HepG2 (cell line): ENCODE results near the gene NISCH. TPM values are rescaled to one million over a fixed set of nuclear protein-coding genes. Genes with fewer than 3 reads are reported as not detected.
A peak's percentile ranks its signal among the peaks of the same experiment; 100 is the strongest.

Experiments used
- CBFB ChIP-seq: sonication (generic); formaldehyde crosslinking; IDR thresholded peaks from 2 replicates; pipeline ENCODE4 v1.4.0; 2020; ENCODE audit warnings: missing genetic modification reagents
- EED ChIP-seq: sonication (generic); formaldehyde crosslinking; IDR thresholded peaks from 2 replicates; pipeline ENCODE4 v1.5.0; 2020; ENCODE audit warnings: mild to moderate bottlenecking, missing genetic modification reagents
- EZH2 ChIP-seq: conservative IDR thresholded peaks from 2 replicates; pipeline ENCODE4 v1.6.1; 2012; ENCODE audit warnings: mild to moderate bottlenecking, low read depth, low read length, moderate library complexity
- FOXO1 ChIP-seq: sonication (generic); formaldehyde crosslinking; IDR thresholded peaks from 2 replicates; pipeline ENCODE4 v1.4.0; 2020; ENCODE audit warnings: missing genetic modification reagents
- ISX ChIP-seq: sonication (generic); formaldehyde crosslinking; conservative IDR thresholded peaks from 2 replicates; pipeline ENCODE4 v1.5.0; 2020; ENCODE audit warnings: missing genetic modification reagents
- KLF12 ChIP-seq: sonication (generic); formaldehyde crosslinking; IDR thresholded peaks from 2 replicates; pipeline ENCODE4 v1.4.0; 2020; ENCODE audit warnings: missing genetic modification reagents, borderline replicate concordance
- MED1 ChIP-seq: sonication (generic); formaldehyde crosslinking; IDR thresholded peaks from 2 replicates; pipeline ENCODE4 v1.4.0; 2020; ENCODE audit warnings: missing genetic modification reagents
- RFX3 ChIP-seq: IDR thresholded peaks from 2 replicates; pipeline ENCODE4 v1.6.1; 2016; ENCODE audit warnings: missing biosample characterization, missing genetic modification reagents
- RXRA ChIP-seq: sonication (generic); formaldehyde crosslinking; IDR thresholded peaks from 2 replicates; pipeline ENCODE4 v1.5.1; 2020; ENCODE audit warnings: missing genetic modification reagents
- SALL1 ChIP-seq: sonication (generic); formaldehyde crosslinking; IDR thresholded peaks from 2 replicates; pipeline ENCODE4 v1.8.0; 2022; ENCODE audit warnings: mild to moderate bottlenecking, missing genetic modification reagents
- SIN3B ChIP-seq: fragments of 150-350 bp; IDR thresholded peaks from 2 replicates; pipeline ENCODE4 v1.6.1; 2014; ENCODE audit warnings: low read length
- SRSF9 ChIP-seq: fragments of 200-400 bp; formaldehyde crosslinking; IDR thresholded peaks from 2 replicates; pipeline ENCODE4 v1.6.1; 2018; ENCODE audit warnings: borderline replicate concordance, mild to moderate bottlenecking, low read depth, low read length; ENCODE audit not compliant: insufficient read depth, poor library complexity, severe bottlenecking
- ZNF549 ChIP-seq: sonication (generic); formaldehyde crosslinking; IDR thresholded peaks from 2 replicates; pipeline ENCODE4 v1.5.0; 2020; ENCODE audit warnings: missing genetic modification reagents
- ZNF569 ChIP-seq: sonication (generic); formaldehyde crosslinking; IDR thresholded peaks from 2 replicates; pipeline ENCODE4 v1.5.0; 2020; ENCODE audit warnings: mild to moderate bottlenecking, missing genetic modification reagents, moderate library complexity, borderline replicate concordance
- ZNF644 ChIP-seq: IDR thresholded peaks from 2 replicates; pipeline ENCODE4 v1.6.1; 2016; ENCODE audit warnings: low read depth
- ZNF660 ChIP-seq: sonication (generic); formaldehyde crosslinking; IDR thresholded peaks from 2 replicates; pipeline ENCODE4 v1.5.1; 2020; ENCODE audit warnings: mild to moderate bottlenecking, low read depth, missing genetic modification reagents, borderline replicate concordance
- ZNF749 ChIP-seq: sonication (generic); formaldehyde crosslinking; IDR thresholded peaks from 2 replicates; pipeline ENCODE4 v1.8.0; 2022; ENCODE audit warnings: mild to moderate bottlenecking, missing genetic modification reagents, moderate library complexity, borderline replicate concordance
- polyA plus RNA-seq, 8 experiments: library from polyadenylated mRNA; depleted of rRNA in 3 of 8; stranded (reverse) in 7 of 8; unstranded in 1 of 8; fragments of >200 nt; fragmentation: Illumina TruSeq in 4 of 8; extraction: Trizol in 4 of 8; gene quantifications; 2 replicates each; pipeline versions ENCODE4 v1.2.1 to v1.2.3, GENCODE V29; 2011 to 2016; ENCODE audit warnings: low read depth in 4 of 8, missing spikeins in 1 of 8, mixed read lengths in 1 of 8; ENCODE audit not compliant: insufficient read depth in 1 of 8
- total RNA-seq, 5 experiments: library from RNA; depleted of rRNA; stranded (reverse); fragments of >200 nt; fragmentation: Illumina TruSeq; extraction: Trizol; gene quantifications; 2 replicates each; pipeline ENCODE4 v1.2.3, GENCODE V29; 2016; ENCODE audit warnings: low read depth in 1 of 5
- TF ChIP-seq, protein P1 (sequence below): IDR thresholded peaks from 2 replicates; pipeline ENCODE4 v1.6.1; 2016; ENCODE audit warnings: control low read depth
- TF ChIP-seq, protein P2 (sequence below): sonication (generic); formaldehyde crosslinking; IDR thresholded peaks from 2 replicates; pipeline ENCODE4 v1.8.0; 2022; ENCODE audit warnings: low read depth, missing genetic modification reagents
- TF ChIP-seq, protein P3 (sequence below): sonication (generic); formaldehyde crosslinking; IDR thresholded peaks from 2 replicates; pipeline ENCODE4 v1.4.0; 2020; ENCODE audit warnings: missing genetic modification reagents, borderline replicate concordance
- TF ChIP-seq, protein P4 (sequence below): sonication (generic); formaldehyde crosslinking; IDR thresholded peaks from 2 replicates; pipeline ENCODE4 v1.4.0; 2020; ENCODE audit warnings: missing genetic modification reagents, mild to moderate bottlenecking, borderline replicate concordance
- TF ChIP-seq, protein P5 (sequence below): sonication (generic); formaldehyde crosslinking; conservative IDR thresholded peaks from 2 replicates; pipeline ENCODE4 v1.4.0; 2020; ENCODE audit warnings: missing genetic modification reagents

Gene NISCH
- total and polyA plus RNA-seq, 2 of the 13 experiments (the other 11 are each of a cell fraction or from before 2014, with no cell fraction given), result 27.0 to 47.6 TPM

DNA sequence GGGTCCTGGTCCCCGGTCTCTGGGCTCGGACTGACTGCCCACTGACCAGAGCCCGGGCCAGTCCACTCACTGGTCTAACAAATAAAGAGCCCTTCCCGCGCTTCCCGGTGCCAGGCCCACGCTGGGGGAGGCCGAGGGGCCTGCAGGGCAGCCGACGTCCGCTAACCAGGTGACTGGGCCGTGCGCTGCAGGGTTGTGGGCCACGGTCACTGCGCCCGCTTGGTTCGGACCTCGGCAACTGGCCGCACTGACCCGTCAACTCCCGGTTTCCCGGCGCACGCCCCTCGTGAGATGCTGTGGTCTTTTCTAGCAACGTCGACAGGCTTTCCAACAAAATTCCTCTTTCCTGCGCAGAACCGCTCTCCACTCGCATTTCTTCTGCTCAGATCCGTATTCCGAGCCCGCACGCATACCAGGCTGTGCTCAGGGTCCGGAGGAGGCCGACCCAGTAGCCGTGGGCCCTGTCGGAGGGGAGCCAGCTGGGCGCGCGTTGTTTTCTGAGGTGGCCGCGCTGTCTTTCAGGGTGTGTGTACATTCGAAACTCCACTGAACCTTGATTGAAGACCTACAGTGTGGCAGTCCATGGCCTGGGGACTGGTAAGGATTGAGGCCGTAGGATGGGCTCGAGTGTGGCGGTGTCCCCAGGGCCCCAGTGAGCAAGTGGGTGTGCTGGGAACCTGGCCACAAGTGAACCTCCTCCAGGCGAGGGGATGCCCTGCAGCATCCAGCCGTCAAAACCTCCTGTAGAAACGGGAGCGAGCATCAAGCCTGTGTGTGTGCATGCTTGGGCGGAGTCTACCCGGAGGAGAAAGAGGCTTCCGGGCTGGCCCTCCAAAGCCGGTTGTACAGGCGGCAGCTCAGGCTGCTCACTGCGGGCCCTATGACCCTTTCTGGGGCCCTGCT lies 79.1 kb downstream of the NISCH start (continued):
- TF ChIP-seq SALL1 (peak; percentile 28; the same call in 1 of the 2 replicates), RXRA (CRISPR knock-in tag) (no peak), EED (CRISPR knock-in tag) (0 out of 2 replicates have a peak, but pooled peaks have one; percentile 9), ISX (CRISPR knock-in tag) (no peak), ZNF749 (CRISPR knock-in tag) (no peak), EZH2 (no peak), SIN3B (no peak), SRSF9 (no peak), CBFB (CRISPR knock-in tag) (no peak), ZNF660 (CRISPR knock-in tag) (no peak), MED1 (CRISPR knock-in tag) (peak; percentile 55), KLF12 (CRISPR knock-in tag) (0 out of 2 replicates have a peak, but pooled peaks have one; percentile 40), ZNF644 (CRISPR knock-in tag) (no peak), FOXO1 (no peak; the same call in 1 of the 2 replicates), ZNF549 (CRISPR knock-in tag) (no peak), ZNF569 (CRISPR knock-in tag) (0 out of 2 replicates have a peak, but pooled peaks have one; percentile 53), RFX3 (CRISPR knock-in tag) (no peak)
- TF ChIP-seq, protein P1, sequence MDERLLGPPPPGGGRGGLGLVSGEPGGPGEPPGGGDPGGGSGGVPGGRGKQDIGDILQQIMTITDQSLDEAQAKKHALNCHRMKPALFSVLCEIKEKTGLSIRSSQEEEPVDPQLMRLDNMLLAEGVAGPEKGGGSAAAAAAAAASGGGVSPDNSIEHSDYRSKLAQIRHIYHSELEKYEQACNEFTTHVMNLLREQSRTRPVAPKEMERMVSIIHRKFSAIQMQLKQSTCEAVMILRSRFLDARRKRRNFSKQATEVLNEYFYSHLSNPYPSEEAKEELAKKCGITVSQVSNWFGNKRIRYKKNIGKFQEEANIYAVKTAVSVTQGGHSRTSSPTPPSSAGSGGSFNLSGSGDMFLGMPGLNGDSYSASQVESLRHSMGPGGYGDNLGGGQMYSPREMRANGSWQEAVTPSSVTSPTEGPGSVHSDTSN, result no peak
- TF ChIP-seq, protein P2, sequence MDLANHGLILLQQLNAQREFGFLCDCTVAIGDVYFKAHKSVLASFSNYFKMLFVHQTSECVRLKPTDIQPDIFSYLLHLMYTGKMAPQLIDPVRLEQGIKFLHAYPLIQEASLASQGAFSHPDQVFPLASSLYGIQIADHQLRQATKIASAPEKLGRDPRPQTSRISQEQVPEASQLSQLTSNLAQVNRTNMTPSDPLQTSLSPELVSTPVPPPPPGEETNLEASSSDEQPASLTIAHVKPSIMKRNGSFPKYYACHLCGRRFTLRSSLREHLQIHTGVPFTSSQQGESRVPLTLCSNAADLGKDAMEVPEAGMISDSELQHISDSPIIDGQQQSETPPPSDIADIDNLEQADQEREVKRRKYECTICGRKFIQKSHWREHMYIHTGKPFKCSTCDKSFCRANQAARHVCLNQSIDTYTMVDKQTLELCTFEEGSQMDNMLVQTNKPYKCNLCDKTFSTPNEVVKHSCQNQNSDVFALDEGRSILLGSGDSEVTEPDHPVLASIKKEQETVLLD (CRISPR knock-in tag), result no peak
- TF ChIP-seq, protein P3, sequence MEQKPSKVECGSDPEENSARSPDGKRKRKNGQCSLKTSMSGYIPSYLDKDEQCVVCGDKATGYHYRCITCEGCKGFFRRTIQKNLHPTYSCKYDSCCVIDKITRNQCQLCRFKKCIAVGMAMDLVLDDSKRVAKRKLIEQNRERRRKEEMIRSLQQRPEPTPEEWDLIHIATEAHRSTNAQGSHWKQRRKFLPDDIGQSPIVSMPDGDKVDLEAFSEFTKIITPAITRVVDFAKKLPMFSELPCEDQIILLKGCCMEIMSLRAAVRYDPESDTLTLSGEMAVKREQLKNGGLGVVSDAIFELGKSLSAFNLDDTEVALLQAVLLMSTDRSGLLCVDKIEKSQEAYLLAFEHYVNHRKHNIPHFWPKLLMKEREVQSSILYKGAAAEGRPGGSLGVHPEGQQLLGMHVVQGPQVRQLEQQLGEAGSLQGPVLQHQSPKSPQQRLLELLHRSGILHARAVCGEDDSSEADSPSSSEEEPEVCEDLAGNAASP, result no peak
- TF ChIP-seq, protein P4, sequence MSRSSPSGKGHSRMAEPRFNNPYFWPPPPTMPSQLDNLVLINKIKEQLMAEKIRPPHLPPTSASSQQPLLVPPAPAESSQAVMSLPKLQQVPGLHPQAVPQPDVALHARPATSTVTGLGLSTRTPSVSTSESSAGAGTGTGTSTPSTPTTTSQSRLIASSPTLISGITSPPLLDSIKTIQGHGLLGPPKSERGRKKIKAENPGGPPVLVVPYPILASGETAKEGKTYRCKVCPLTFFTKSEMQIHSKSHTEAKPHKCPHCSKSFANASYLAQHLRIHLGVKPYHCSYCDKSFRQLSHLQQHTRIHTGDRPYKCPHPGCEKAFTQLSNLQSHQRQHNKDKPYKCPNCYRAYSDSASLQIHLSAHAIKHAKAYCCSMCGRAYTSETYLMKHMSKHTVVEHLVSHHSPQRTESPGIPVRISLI (CRISPR knock-in tag), result no peak
- TF ChIP-seq, protein P5, sequence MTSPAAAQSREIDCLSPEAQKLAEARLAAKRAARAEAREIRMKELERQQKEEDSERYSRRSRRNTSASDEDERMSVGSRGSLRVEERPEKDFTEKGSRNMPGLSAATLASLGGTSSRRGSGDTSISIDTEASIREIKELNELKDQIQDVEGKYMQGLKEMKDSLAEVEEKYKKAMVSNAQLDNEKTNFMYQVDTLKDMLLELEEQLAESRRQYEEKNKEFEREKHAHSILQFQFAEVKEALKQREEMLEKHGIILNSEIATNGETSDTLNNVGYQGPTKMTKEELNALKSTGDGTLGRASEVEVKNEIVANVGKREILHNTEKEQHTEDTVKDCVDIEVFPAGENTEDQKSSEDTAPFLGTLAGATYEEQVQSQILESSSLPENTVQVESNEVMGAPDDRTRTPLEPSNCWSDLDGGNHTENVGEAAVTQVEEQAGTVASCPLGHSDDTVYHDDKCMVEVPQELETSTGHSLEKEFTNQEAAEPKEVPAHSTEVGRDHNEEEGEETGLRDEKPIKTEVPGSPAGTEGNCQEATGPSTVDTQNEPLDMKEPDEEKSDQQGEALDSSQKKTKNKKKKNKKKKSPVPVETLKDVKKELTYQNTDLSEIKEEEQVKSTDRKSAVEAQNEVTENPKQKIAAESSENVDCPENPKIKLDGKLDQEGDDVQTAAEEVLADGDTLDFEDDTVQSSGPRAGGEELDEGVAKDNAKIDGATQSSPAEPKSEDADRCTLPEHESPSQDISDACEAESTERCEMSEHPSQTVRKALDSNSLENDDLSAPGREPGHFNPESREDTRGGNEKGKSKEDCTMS (CRISPR knock-in tag), result no peak
